Endothelial cell of umbilical vein (primary cell): Measurements from ENCODE around the gene CORO7.

Experiments used
- CTCF ChIP-seq, 2 donors: IDR thresholded peaks; 1 replicate in 1 of 2; 2 replicates in 1 of 2; pipeline ENCODE4 v1.5.1; 2011; ENCODE audit warnings: low read length in 2 of 2, mild to moderate bottlenecking in 2 of 2, moderate library complexity in 2 of 2, control low read depth in 1 of 2, inconsistent platforms in 1 of 2, low read depth in 1 of 2; ENCODE audit not compliant: insufficient read depth in 1 of 2; ENCODE audit errors: extremely low read depth in 1 of 2
- EZH2 ChIP-seq: IDR thresholded peaks from 2 replicates; pipeline ENCODE4 v1.6.1; 2012; ENCODE audit warnings: borderline replicate concordance, low read depth, mild to moderate bottlenecking, moderate library complexity, low read length, inconsistent platforms; ENCODE audit not compliant: severe bottlenecking
- FOS ChIP-seq: IDR thresholded peaks from 2 replicates; pipeline ENCODE4 v1.6.1; 2011; ENCODE audit warnings: mild to moderate bottlenecking, low read length, moderate library complexity, borderline replicate concordance; ENCODE audit not compliant: insufficient read depth
- GATA2 ChIP-seq: IDR thresholded peaks from 2 replicates; pipeline ENCODE4 v1.7.0; 2011; ENCODE audit warnings: low read depth, mild to moderate bottlenecking, moderate library complexity, mixed read lengths, low read length; ENCODE audit not compliant: insufficient read length, insufficient read depth
- JUN ChIP-seq: IDR thresholded peaks from 2 replicates; pipeline ENCODE4 v1.6.1; 2011; ENCODE audit warnings: borderline replicate concordance, low read depth; ENCODE audit not compliant: insufficient read length, insufficient read depth
- MAX ChIP-seq: IDR thresholded peaks from 2 replicates; pipeline ENCODE4 v1.6.1; 2011; ENCODE audit not compliant: insufficient read depth, insufficient read length
- MYC ChIP-seq: IDR thresholded peaks from one replicate; pipeline ENCODE4 v1.6.1; 2011; ENCODE audit warnings: mild to moderate bottlenecking, low read depth, low read length
- POLR2A ChIP-seq: IDR thresholded peaks from 2 replicates; pipeline ENCODE4 v1.6.1; 2012; ENCODE audit warnings: low read depth, mild to moderate bottlenecking, control low read depth, low read length
- POLR2AphosphoS5 ChIP-seq: IDR thresholded peaks from 2 replicates; pipeline ENCODE4 v1.6.1; 2012; ENCODE audit warnings: low read depth, mild to moderate bottlenecking, control low read depth, low read length, moderate library complexity; ENCODE audit not compliant: insufficient read depth

GRCh38 chr16:4408323-4408690 lies 8.1 kb downstream of the CORO7 start:
- TF ChIP-seq CTCF (IDR thresholded peaks at IDR 0.05; ENCODE audit: extremely low read depth in 1 of 2, insufficient read depth in 1 of 2, low read depth in 1 of 2, low read length in 2 of 2) (no peak), EZH2 (no peak), MYC (no peak), MAX (no peak), POLR2A (peak; percentile 20), POLR2AphosphoS5 (no peak), GATA2 (no peak), FOS (no peak), JUN (no peak)
